Measurements from ENCODE around the gene ALDH1A1. TPM values are rescaled to one million over a fixed set of nuclear protein-coding genes. Genes with fewer than 3 reads are reported as not detected.

Gene ALDH1A1
- total and polyA plus RNA-seq, 2 of the 8 experiments (the other 6 are each of a cell fraction or from before 2014, with no cell fraction given): 0.50 to 0.82 TPM

GRCh38 chr9:72886386-72886785 lies 66.5 kb downstream of the ALDH1A1 start:
- H3K36me3 ChIP-seq (ENCODE audit: control insufficient read depth in 2 of 4, insufficient read depth in 4 of 4, low read length in 3 of 4): no peaks in the 10 kb centered on the region
- DNase-seq (ENCODE audit: low read depth in 1 of 2, low spot score in 2 of 2) (no peak), FAIRE-seq (no peak)
- no peak overlapping the region for H2BK20ac ChIP-seq (ENCODE audit: low read length)
- H3K23me2 ChIP-seq (ENCODE audit: low read depth, low read length): no peaks in the 10 kb centered on the region
- no peak overlapping the region for H3K18ac ChIP-seq (ENCODE audit: extremely low read depth, low read length)
- ChIA-PET CTCF (ENCODE audit: partially characterized antibody) (no interaction called here), POLR2A (ENCODE audit: partially characterized antibody) (no interaction called here)
- no peaks in the 10 kb centered on the region for H3K27me3 ChIP-seq (replicated peaks in 1 of 4; ENCODE audit: control insufficient read depth in 3 of 4, extremely low read depth in 1 of 4, insufficient read depth in 3 of 4, low read length in 3 of 4)
- H4K91ac ChIP-seq (replicated peaks; ENCODE audit: insufficient read length, low read length): no peak overlapping the region
- H4K5ac ChIP-seq (ENCODE audit: insufficient read length, low read depth, low read length): no peak overlapping the region
- H2BK15ac ChIP-seq (ENCODE audit: low read length): no peak overlapping the region
- no peak overlapping the region for H2BK120ac ChIP-seq (replicated peaks; ENCODE audit: low read depth, low read length)
- no peaks in the 10 kb centered on the region for H3K4me1 ChIP-seq (replicated peaks in 1 of 4; ENCODE audit: control insufficient read depth in 3 of 4, insufficient read depth in 4 of 4, low read length in 3 of 4)
- H3K9me3 ChIP-seq (ENCODE audit: insufficient read depth in 2 of 2, low read depth in 1 of 2, low read length in 1 of 2): peaks cover 0 to 3% of the 10 kb centered on the region in 2 experiments; a peak in 1 of 4 replicates
- no peak overlapping the region for H3K27ac ChIP-seq (ENCODE audit: low read depth, low read length)
- no peak overlapping the region for H3K23ac ChIP-seq (ENCODE audit: insufficient read length)
- no peak overlapping the region for H2BK12ac ChIP-seq (ENCODE audit: low read depth, low read length)
- H3K79me1 ChIP-seq (ENCODE audit: low read depth, low read length): no peaks in the 10 kb centered on the region
- H2AFZ ChIP-seq (ENCODE audit: low read length): no peak overlapping the region
- no peaks in the 10 kb centered on the region for H4K20me1 ChIP-seq (replicated peaks in 1 of 2; ENCODE audit: control insufficient read depth in 1 of 2, insufficient read depth in 2 of 2, low read length in 2 of 2)
- H3K4me2 ChIP-seq (ENCODE audit: insufficient read depth in 1 of 2, low read depth in 2 of 2, low read length in 2 of 2): no peak overlapping the region
- no peak overlapping the region for H3K4ac ChIP-seq (replicated peaks; ENCODE audit: insufficient read length, low read depth, low read length)
- no peak overlapping the region for H2BK5ac ChIP-seq (ENCODE audit: low read depth, low read length)
- no peak overlapping the region for H3K9ac ChIP-seq (replicated peaks in 1 of 4; ENCODE audit: extremely low read depth in 1 of 4, low read depth in 3 of 4, low read length in 3 of 4)
- no peak overlapping the region for H4K8ac ChIP-seq (ENCODE audit: extremely low read depth, insufficient read depth, low read length)
- H3K14ac ChIP-seq (ENCODE audit: insufficient read length): no peak overlapping the region
- H3K4me3 ChIP-seq (ENCODE audit: extremely low read depth in 1 of 4, insufficient read depth in 2 of 4, low read depth in 3 of 4, low read length in 4 of 4): no peak overlapping the region
- H2AK5ac ChIP-seq (ENCODE audit: low read depth, low read length): no peak overlapping the region
- 83% methylated on average over 1 of the region's 1 CpG; no CpG with 5 or more reads in 1 of the 2 experiments for WGBS, 2 experiments (ENCODE audit: extremely low coverage in 1 of 2, insufficient coverage in 1 of 2, insufficient read length in 1 of 2, insufficient replicate concordance in 2 of 2, low coverage in 1 of 2, low lambda C conversion rate in 2 of 2, missing lambda C conversion rate in 1 of 2)
- no peaks in the 10 kb centered on the region for H3K79me2 ChIP-seq (ENCODE audit: control insufficient read depth in 1 of 2, insufficient read depth in 2 of 2, low read length in 2 of 2)
- no peak overlapping the region for H3K56ac ChIP-seq (replicated peaks; ENCODE audit: insufficient read length, low read depth, low read length)
- TF ChIP-seq NRF1 (IDR thresholded peaks at IDR 0.05; ENCODE audit: low read depth, low read length) (no peak), FOSL1 (IDR thresholded peaks at IDR 0.05; ENCODE audit: insufficient read depth, low read depth, low read length) (no peak), RFX5 (IDR thresholded peaks at IDR 0.05; ENCODE audit: borderline replicate concordance, low read depth, low read length) (no peak), TAF7 (optimal IDR thresholded peaks at IDR 0.05; ENCODE audit: borderline replicate concordance, low read depth, low read length) (no peak), SIN3A (conservative IDR thresholded peaks at IDR 0.05 in 1 of 2, IDR thresholded peaks at IDR 0.05 in 1 of 2; ENCODE audit: low read depth in 1 of 2, low read length in 2 of 2) (no peak), BRCA1 (IDR thresholded peaks at IDR 0.05; ENCODE audit: low read depth, low read length) (no peak), USF2 (IDR thresholded peaks at IDR 0.05; ENCODE audit: low read length) (no peak), GABPA (IDR thresholded peaks at IDR 0.05; ENCODE audit: borderline replicate concordance, insufficient read depth, low read length) (no peak), CBX8 (IDR thresholded peaks at IDR 0.05; ENCODE audit: borderline replicate concordance, low read depth, low read length) (no peak), ZNF274 (IDR thresholded peaks at IDR 0.05; ENCODE audit: borderline replicate concordance, extremely low read depth, low read length) (no peak), CTBP2 (IDR thresholded peaks at IDR 0.05; ENCODE audit: borderline replicate concordance, insufficient read depth, insufficient read length, low read length) (no peak), RXRA (IDR thresholded peaks at IDR 0.05; ENCODE audit: insufficient read depth, low read depth, low read length) (no peak), BACH1 (IDR thresholded peaks at IDR 0.05; ENCODE audit: low read length) (no peak), TCF12 (IDR thresholded peaks at IDR 0.05; ENCODE audit: low read depth, low read length) (no peak)

Data from H1 (cell line).